Measurements from ENCODE around the gene ALS2CL.

ALS2CL gene

DNA sequence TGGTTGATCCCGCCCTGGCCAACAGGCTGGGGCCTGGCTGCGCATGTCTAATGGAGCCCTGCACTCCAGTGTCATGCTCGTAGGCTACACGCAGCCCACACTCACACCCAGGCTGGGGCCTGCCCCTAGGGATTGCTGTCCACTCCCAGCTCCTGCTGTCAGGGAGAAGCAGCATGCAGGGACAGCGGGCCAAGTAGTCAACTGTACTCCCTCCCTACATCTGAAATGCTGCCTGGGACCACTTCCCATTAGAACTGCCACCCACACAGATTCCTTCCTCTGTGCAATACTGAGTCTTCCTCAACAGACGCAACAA, 16.1 kb downstream of the ALS2CL start:
- DNase-seq (ENCODE audit: low spot score), result no peak

DNA sequence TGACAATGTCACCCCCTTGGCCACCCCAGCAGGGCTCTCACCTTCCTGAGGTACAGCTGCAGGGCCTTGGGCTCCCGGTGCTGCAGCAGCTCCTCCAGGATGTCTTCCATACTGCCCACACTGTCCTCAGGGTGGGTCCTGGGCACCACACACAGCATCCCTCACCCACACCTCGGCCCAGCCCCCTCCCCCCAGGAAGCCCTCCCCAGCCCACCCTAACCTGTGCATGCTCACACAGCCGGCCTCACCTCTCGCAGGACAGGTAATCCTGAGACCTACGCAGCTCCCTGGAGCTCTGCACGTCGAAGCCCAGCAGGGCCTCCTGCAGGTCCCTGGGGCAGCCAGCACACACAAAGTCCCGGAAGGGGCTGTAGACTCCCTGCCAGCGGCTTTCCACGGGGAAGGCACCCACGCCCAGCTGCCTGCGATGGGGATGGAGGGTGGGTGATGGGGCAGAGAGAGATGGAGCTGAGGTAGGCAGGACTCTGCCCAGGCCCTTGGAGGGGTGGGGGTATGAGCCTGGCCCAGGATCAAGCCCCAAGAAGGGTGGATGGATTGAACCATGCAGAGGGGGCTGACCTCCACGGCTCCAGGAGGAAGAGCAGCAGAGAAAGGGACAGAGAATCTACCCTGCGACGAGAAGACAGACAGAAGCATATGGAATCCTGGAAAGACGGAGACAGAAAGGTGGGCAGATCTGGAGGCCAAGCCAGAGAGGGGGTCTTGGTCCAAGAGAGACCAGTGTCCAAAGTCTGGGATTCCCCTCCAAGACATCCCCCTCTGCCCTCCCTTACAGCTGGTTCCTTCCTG, 16.7 kb downstream of the ALS2CL start:
- no peak for DNase-seq (ENCODE audit: low spot score)

GRCh38 chr3:46675843-46676567, 17.5 kb downstream of the ALS2CL start:
- DNase-seq (ENCODE audit: low spot score), result peak; percentile 61

DNA sequence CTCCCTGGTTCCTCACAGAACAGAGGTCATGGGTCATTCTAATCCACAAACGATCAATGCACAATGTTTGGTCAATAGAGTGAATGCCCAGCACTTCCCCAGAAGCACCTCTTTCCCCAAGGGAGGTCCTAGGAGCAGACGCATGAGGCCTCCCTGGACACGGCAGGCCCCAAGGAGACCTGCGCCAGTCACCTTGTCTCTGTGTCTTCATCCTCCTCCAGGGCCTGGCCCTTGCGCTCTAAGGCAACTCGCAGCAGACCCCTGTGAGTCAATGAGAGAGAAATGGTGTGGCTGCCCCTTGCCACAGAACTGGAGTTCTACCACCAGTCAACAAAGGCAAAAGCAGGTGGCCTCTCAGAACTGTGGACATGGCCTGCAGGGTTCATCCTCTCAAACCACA, 18.1 kb downstream of the ALS2CL start:
- no peak for DNase-seq (ENCODE audit: low spot score)

GRCh38 chr3:46674031-46674845, 19.2 kb downstream of the ALS2CL start:
- DNase-seq (ENCODE audit: low spot score), result no peak

- no peak for DNase-seq (ENCODE audit: low spot score)
Measured at GRCh38 chr3:46673151-46674030, 20.1 kb downstream of the ALS2CL start.

DNA sequence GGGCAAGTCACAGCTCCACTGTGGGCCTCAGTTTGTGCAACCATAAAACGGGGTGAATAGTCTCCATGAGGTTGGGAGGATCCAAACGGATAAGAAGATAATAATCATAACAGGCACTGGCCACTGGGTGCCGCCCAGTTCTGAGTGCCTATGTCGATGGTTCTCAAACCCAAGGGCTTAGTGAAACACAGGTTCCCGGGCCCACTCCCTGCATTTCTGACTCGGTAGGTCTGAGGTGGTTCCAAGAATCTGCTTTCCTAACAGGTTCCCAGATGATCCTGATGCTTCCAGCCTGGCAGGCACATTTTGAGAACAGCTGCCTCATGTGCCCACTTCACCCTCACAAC, 21.2 kb downstream of the ALS2CL start:
- no peak for DNase-seq (ENCODE audit: low spot score)

GRCh38 chr3:46671541-46672348, 21.7 kb downstream of the ALS2CL start:
- DNase-seq (ENCODE audit: low spot score), result no peak

GRCh38 chr3:46670891-46671427, 22.5 kb downstream of the ALS2CL start:
- DNase-seq (ENCODE audit: low spot score), result no peak

GRCh38 chr3:46670000-46670890, 23.2 kb downstream of the ALS2CL start:
- DNase-seq (ENCODE audit: low spot score), result no peak

GRCh38 chr3:46669191-46669999, 24.1 kb downstream of the ALS2CL start:
- no peak for DNase-seq (ENCODE audit: low spot score)

GRCh38 chr3:46668591-46668990, 24.9 kb downstream of the ALS2CL start:
- no peak for DNase-seq (ENCODE audit: low spot score)

GRCh38 chr3:46668116-46668515, 25.4 kb downstream of the ALS2CL start:
- DNase-seq (ENCODE audit: low spot score), result no peak

DNA sequence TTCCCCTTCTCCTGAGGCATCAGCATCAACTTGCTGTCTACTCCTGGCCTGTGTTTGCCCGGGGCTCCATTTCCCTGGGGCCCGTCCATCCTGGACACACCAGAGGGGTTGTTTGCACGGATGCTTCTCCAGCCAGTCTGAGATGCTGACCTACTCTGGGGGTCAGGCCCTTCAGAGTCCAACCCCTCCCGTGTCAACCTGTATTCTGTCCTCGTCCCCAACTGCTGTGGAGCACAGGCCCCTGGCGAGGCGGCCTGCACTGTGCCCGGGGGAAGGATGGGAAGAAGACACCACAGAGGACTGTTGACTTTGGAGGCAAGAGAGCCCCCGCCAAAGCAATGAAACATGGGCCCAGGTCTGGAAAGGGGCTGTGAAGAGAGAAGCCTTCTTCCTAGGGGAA, 25.8 kb downstream of the ALS2CL start:
- no peak for DNase-seq (ENCODE audit: low spot score)

- DNase-seq (ENCODE audit: low spot score), result no peak
Measured at GRCh38 chr3:46667061-46667621, 26.3 kb downstream of the ALS2CL start.

GRCh38 chr3:46666453-46666845, 27.0 kb downstream of the ALS2CL start:
- DNase-seq (ENCODE audit: low spot score), result no peak

DNA sequence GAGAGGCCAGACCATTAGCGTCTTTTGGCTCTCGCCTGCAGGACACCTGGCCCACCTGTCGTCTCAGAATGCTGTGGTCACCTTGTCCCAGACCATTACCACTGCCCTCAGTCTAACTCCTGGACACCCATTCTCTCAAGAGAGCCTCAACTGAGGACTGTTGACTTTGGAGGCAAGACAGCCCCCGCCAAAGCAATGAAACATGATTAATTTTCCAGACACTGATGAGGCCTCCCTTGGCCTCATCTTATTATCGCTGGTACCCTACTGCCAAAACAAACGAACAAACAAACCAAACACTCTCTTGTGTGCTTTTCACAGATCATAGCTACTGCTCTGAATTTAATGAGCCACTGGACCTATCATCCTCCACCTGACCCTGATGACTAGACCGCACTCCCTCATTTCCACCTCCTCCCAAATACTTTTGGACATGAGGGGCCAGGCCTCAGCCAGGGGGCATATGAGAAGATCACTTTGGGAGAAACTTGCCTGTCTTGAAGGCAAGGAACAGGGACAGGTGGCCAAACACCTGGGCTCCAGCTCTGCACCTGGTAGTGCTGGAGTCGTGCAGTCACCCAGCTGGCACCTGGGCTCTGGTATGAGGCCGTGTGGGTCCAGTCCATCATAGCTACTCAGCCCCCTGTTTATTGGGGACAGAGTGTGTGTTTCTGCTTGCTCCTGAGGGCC, 27.6 kb downstream of the ALS2CL start:
- no peak for DNase-seq (ENCODE audit: low spot score)
